ACHN (cell line): ENCODE data around the gene INPP4B.
"Not testable (repeated sequence)": the region's sequence is repeated elsewhere in the genome, so short reads cannot be mapped to it uniquely, and the experiment has no call there.

ENCODE experiments used
- DNase-seq: peaks from one replicate; pipeline ENCODE4 v3.0.0-alpha.2; 2015
- in situ Hi-C: cut with HindIII; loops from 2 replicates; pipeline ENCODE4 v1.10.0; 2017; ENCODE audit warnings: low sequenced_read_pairs, low pct_ligation_motif_present, low pct_unique_long_range_greater_than_20kb

INPP4B gene

GRCh38 chr4:142413485-142413884 is 432.6 kb downstream of the INPP4B start:
- in situ Hi-C loops = no loop called here
- no peak for DNase-seq

GRCh38 chr4:142411993-142412392 is 434.1 kb downstream of the INPP4B start:
- DNase-seq = no peak
- in situ Hi-C loops = no loop called here

GRCh38 chr4:142408003-142408441 is 438.1 kb downstream of the INPP4B start:
- in situ Hi-C loops = no loop called here
- DNase-seq = peak; percentile 9

GRCh38 chr4:142407596-142407995 is 438.5 kb downstream of the INPP4B start:
- no peak for DNase-seq
- in situ Hi-C loops = no loop called here

GRCh38 chr4:142406917-142407501 is 439.1 kb downstream of the INPP4B start:
- in situ Hi-C loops = no loop called here
- DNase-seq = no peak

GRCh38 chr4:142406499-142406835 is 439.6 kb downstream of the INPP4B start:
- DNase-seq = no peak
- in situ Hi-C loops = no loop called here

GRCh38 chr4:142405695-142406498 is 440.2 kb downstream of the INPP4B start:
- DNase-seq = peak; percentile 2
- in situ Hi-C loops = no loop called here

GRCh38 chr4:142405021-142405694 is 440.9 kb downstream of the INPP4B start:
- in situ Hi-C loops = no loop called here
- DNase-seq = peak; percentile 36

GRCh38 chr4:142404191-142404611 is 441.9 kb downstream of the INPP4B start:
- in situ Hi-C loops = no loop called here
- no peak for DNase-seq

- DNase-seq = no peak
- in situ Hi-C loops = no loop called here
Observed at GRCh38 chr4:142402900-142403299, 443.2 kb downstream of the INPP4B start.

GRCh38 chr4:142402156-142402555 is 443.9 kb downstream of the INPP4B start:
- no peak for DNase-seq
- in situ Hi-C loops = no loop called here

- in situ Hi-C loops, DNase-seq: not testable (repeated sequence)
Observed at GRCh38 chr4:142397364-142397991, 448.6 kb downstream of the INPP4B start.

GRCh38 chr4:142396279-142396678 is 449.8 kb downstream of the INPP4B start:
- in situ Hi-C loops = no loop called here
- no peak for DNase-seq

GRCh38 chr4:142393127-142393526 is 453.0 kb downstream of the INPP4B start:
- in situ Hi-C loops = no loop called here
- no peak for DNase-seq

- in situ Hi-C loops = no loop called here
Observed at GRCh38 chr4:142386856-142387255, 459.2 kb downstream of the INPP4B start.

GRCh38 chr4:142386449-142386848 is 459.7 kb downstream of the INPP4B start:
- in situ Hi-C loops = no loop called here
- DNase-seq = no peak

More at GRCh38 chr4:142386856-142387255, 459.2 kb downstream of the INPP4B start:
- DNase-seq = no peak

GRCh38 chr4:142383800-142384470 is 462.2 kb downstream of the INPP4B start:
- no peak for DNase-seq
- in situ Hi-C loops = no loop called here

GRCh38 chr4:142383354-142383753 is 462.7 kb downstream of the INPP4B start:
- DNase-seq = no peak
- in situ Hi-C loops = no loop called here
